GDM1 (cell line): Measurements from ENCODE around the gene IGSF21.

Experiments used
- DNase-seq: peaks from one replicate; lab custom pipeline; 2025; lab: John Stamatoyannopoulos, UW

IGSF21 gene

GRCh38 chr1:18326211-18326897, 218.8 kb downstream of the IGSF21 start:
- no peak for DNase-seq

- no peak for DNase-seq
Observed at GRCh38 chr1:18327650-18328049, 220.1 kb downstream of the IGSF21 start.

- DNase-seq = no peak
Observed at GRCh38 chr1:18328803-18329202, 221.2 kb downstream of the IGSF21 start.

GRCh38 chr1:18329469-18330253, 222.1 kb downstream of the IGSF21 start:
- no peak for DNase-seq

- no peak for DNase-seq
Observed at GRCh38 chr1:18332576-18332975, 225.0 kb downstream of the IGSF21 start.

GRCh38 chr1:18333220-18333619, 225.6 kb downstream of the IGSF21 start:
- no peak for DNase-seq

GRCh38 chr1:18336801-18337200, 229.2 kb downstream of the IGSF21 start:
- DNase-seq = no peak

- DNase-seq = no peak
Observed at GRCh38 chr1:18337757-18338156, 230.2 kb downstream of the IGSF21 start.

- DNase-seq = no peak
Observed at GRCh38 chr1:18339161-18339560, 231.6 kb downstream of the IGSF21 start.

GRCh38 chr1:18340158-18340764, 232.7 kb downstream of the IGSF21 start:
- no peak for DNase-seq

- no peak for DNase-seq
Observed at GRCh38 chr1:18340787-18341186, 233.2 kb downstream of the IGSF21 start.

- no peak for DNase-seq
Observed at GRCh38 chr1:18341291-18342069, 233.9 kb downstream of the IGSF21 start.

GRCh38 chr1:18342744-18343143, 235.1 kb downstream of the IGSF21 start:
- DNase-seq = no peak

GRCh38 chr1:18343581-18343980, 236.0 kb downstream of the IGSF21 start:
- no peak for DNase-seq

GRCh38 chr1:18344755-18345154, 237.2 kb downstream of the IGSF21 start:
- DNase-seq = no peak

- no peak for DNase-seq
Observed at GRCh38 chr1:18347559-18347958, 240.0 kb downstream of the IGSF21 start.

- no peak for DNase-seq
Observed at GRCh38 chr1:18348354-18348753, 240.8 kb downstream of the IGSF21 start.

GRCh38 chr1:18350747-18351146, 243.1 kb downstream of the IGSF21 start:
- no peak for DNase-seq

GRCh38 chr1:18351735-18352134, 244.1 kb downstream of the IGSF21 start:
- DNase-seq = no peak

GRCh38 chr1:18352636-18353265, 245.2 kb downstream of the IGSF21 start:
- DNase-seq = no peak

GRCh38 chr1:18353528-18353927, 245.9 kb downstream of the IGSF21 start:
- no peak for DNase-seq

- DNase-seq = no peak
Observed at GRCh38 chr1:18353992-18354391, 246.4 kb downstream of the IGSF21 start.
